ENCODE data around the gene PHF12.
A peak's percentile ranks its signal among the peaks of the same experiment; 100 is the strongest.

The PHF12 gene

DNA sequence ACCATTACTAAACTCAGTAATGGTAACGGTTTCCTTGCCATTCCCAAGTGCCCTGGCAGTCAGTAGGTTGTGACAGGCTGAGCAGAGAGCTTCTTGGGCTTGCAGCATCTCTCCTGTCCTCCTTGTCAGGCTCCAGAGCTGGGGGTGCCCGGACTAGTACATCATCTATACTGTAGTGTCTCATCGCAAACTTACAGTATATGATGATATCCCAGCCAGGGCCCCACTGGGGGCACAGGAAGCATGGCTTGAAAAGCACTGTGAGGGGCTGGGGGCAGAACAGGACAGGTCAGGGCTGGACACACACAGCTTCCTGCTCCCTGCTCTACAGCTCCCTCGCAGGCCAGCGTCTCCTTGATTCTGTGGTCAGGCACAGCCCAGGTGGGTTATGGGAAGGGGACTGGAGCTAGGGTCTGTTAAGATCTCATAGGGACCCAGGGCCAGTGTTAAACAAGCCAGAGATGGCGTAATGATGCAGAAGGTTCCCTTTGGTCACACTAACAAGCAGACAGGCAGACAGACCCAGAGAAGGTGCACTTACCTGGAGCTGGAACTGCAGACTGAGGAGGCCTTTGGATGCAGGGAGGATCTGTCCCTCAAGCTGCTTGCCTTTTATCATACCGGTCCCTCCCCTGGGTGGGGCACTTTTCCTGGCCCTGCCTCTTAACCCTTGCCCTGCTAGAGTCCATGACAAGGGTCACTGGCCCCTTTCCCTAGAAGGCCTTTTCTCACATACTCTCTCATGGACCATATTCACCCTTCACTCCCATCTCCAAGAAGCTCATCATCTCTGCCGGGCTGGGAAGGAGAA lies 89.7 kb downstream of the PHF12 start:
- Mint-ChIP-seq H3K9me3 (no peaks in the 10 kb centered on the region), H3K4me3 (no peak overlapping the region), H3K27ac (peak overlapping the region; percentile 23), H3K4me1 (peaks cover 14% of the 10 kb centered on the region), H3K36me3 (peaks cover 9% of the 10 kb centered on the region), H3K27me3 (no peaks in the 10 kb centered on the region)

DNA sequence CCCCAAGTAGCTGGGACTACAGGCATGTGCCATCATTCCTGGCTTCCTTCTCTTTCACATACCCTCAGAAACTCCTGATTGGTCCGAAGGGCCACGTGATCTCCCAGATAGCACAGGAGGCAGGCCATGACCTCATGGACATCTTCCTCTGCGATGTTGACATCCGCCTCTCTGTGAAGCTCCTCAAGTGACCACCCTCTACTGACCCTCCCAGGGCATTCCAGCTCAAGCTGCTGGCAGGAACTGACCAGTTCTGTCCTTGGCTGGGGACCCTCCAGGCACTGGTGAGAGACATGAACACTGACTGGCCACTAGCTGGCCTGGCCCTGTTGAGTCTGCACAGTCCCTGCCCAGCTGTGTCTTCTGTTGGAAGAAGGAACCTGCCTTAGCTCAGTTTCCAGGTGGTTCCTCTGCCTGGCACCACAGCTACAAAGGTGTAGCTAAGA lies 90.9 kb downstream of the PHF12 start:
- Mint-ChIP-seq H3K4me1 (peaks cover 17% of the 10 kb centered on the region), H3K27me3 (no peaks in the 10 kb centered on the region), H3K9me3 (no peaks in the 10 kb centered on the region), H3K27ac (no peak overlapping the region), H3K36me3 (peaks cover 9% of the 10 kb centered on the region), H3K4me3 (no peak overlapping the region)

DNA sequence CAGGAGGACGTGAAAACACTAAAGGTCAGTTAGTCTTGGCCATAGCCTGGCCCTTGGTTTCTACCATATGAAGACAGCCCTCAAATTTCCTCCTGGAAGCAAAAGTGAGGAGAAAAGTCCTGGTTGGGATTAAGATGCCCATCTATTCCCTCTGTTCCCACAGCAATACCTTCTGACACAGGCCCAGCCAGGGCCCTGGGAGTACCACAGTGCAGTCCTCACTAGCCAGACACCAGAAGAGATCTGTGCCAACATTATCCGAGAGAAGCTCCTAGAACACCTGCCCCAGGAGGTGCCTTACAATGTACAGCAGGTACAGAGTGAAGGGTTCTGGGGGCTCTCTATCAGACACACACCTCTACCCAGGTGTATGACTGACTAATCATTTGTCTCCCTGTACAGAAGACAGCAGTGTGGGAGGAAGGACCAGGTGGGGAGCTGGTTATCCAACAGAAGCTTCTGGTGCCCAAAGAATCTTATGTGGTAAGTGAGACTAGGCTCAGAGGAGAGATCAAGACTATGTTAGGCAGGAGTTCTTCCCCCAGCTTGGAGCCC lies 92.4 kb downstream of the PHF12 start:
- peaks cover 25% of the 10 kb centered on the region for H3K4me1 Mint-ChIP-seq
- no peaks in the 10 kb centered on the region for H3K27me3 Mint-ChIP-seq

DNA sequence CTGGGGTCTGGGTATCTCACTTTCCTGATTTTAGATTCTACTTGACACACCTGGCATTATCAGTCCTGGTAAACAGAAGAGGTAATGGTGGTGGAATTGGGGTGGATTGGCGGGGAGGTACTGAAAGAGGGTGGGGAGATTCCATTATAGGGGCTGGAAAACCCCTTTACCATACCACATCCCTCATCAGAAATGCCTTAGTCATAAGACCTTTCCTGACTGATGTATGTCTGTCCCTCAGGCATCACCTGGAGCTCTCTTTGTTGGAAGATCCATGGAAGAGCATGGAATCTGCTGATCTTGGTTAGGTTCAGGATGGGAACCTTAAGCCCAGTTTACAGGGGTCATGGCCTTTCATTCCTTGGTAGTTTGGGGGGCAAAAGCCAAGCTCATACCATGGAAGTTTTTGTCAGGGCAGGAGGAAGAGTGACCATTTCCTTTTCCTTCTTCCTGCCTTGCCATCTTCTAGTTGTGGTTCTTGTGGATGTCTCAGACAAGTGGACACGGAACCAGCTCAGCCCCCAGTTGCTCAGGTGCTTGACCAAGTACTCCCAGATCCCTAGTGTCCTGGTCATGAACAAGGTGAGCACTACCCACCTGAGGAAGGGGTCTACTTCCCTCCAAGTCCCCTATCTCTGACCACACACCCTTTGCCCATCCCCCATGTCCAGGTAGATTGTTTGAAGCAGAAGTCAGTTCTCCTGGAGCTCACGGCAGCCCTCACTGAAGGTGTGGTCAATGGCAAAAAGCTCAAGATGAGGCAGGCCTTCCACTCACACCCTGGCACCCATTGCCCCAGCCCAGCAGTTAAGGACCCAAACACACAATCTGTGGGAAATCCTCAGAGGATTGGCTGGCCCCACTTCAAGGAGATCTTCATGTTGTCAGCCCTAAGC lies 93.2 kb downstream of the PHF12 start:
- Mint-ChIP-seq H3K4me3 (peak overlapping the region; percentile 42), H3K36me3 (peaks cover 9% of the 10 kb centered on the region), H3K4me1 (peaks cover 25% of the 10 kb centered on the region), H3K27me3 (no peaks in the 10 kb centered on the region), H3K27ac (peak overlapping the region; percentile 89), H3K9me3 (no peaks in the 10 kb centered on the region)

More for the DNA sequence above, 92.4 kb downstream of the PHF12 start:
- Mint-ChIP-seq H3K4me3 (no peak overlapping the region), H3K9me3 (no peaks in the 10 kb centered on the region), H3K36me3 (peaks cover 9% of the 10 kb centered on the region), H3K27ac (peak overlapping the region; percentile 51)

DNA sequence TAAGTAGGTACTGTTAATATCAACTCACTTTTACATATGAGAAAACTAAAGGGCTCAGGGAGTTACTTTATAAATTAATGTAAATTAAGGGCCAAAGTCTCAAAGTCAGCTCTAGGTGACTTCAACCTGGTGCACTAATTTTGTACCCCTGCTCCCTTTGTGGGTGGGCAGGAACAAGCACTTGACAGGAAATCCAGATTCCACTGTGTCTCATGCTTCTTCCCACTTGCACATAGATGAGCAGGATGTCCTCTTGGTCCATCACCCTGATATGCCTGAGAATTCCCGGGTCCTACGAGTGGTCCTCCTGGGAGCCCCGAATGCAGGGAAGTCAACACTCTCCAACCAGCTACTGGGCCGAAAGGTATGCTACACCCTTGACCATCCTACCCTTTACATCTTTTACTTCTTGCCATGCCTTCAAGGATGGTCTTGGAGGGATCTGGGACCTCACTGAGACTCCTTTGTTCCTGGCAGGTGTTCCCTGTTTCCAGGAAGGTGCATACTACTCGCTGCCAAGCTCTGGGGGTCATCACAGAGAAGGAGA lies 95.2 kb downstream of the PHF12 start:
- H3K27ac Mint-ChIP-seq: no peak overlapping the region
- no peaks in the 10 kb centered on the region for H3K9me3 Mint-ChIP-seq

DNA sequence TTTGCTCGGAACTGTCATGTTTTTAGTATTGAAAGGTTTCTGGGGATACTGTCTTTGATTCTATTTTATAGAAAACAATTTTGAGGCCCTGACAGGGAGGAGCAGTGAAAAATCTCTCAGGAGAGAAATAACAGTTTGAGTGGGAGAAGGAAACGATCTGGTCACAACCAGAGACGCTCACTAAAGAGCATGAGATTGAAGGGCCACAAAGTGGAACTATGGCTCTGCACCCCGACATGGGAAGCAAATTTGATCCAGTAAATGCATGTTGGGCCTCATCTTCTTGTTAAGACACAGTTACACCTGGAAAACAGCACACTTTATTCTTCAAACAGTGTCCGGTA lies 96.0 kb downstream of the PHF12 start:
- Mint-ChIP-seq H3K4me1 (peaks cover 25% of the 10 kb centered on the region), H3K4me3 (peak overlapping the region; percentile 95), H3K27me3 (no peaks in the 10 kb centered on the region), H3K27ac (peak overlapping the region; percentile 97), H3K36me3 (peaks cover 8% of the 10 kb centered on the region), H3K9me3 (no peaks in the 10 kb centered on the region)

More for the DNA sequence above, 95.2 kb downstream of the PHF12 start:
- Mint-ChIP-seq H3K4me1 (peaks cover 25% of the 10 kb centered on the region), H3K4me3 (peak overlapping the region; percentile 95), H3K27me3 (no peaks in the 10 kb centered on the region), H3K36me3 (peaks cover 8% of the 10 kb centered on the region)
